ENCODE data around the gene USP24. TPM values are rescaled to one million over a fixed set of nuclear protein-coding genes. Genes with fewer than 3 reads are reported as not detected.

The USP24 gene
- total RNA-seq, 1 experiment from 2014 or later: 45.7 TPM

- CTCF ChIA-PET: no interaction called here
- no TSS peak for BruUV-seq (replicated peaks)
Observed at GRCh38 chr1:55249646-55250398, 34.7 kb upstream of the USP24 start.

GRCh38 chr1:55246896-55247295 is 31.7 kb upstream of the USP24 start:
- no TSS peak for BruUV-seq (replicated peaks)
- no peak for DNase-seq (ENCODE audit: unreplicated experiment)
- Mint-ChIP-seq H3K27me3 (ENCODE audit: insufficient read depth, unreplicated experiment) (no peaks in the 10 kb centered on the region), H3K27ac (ENCODE audit: low read depth, unreplicated experiment) (no peak overlapping the region), H3K4me1 (ENCODE audit: insufficient read depth, unreplicated experiment) (peaks cover 23% of the 10 kb centered on the region), H3K36me3 (ENCODE audit: insufficient read depth, unreplicated experiment) (no peaks in the 10 kb centered on the region), H3K4me3 (ENCODE audit: unreplicated experiment) (no peak overlapping the region), H3K9me3 (ENCODE audit: unreplicated experiment) (no peaks in the 10 kb centered on the region)
- ChIA-PET POLR2A (interaction anchor here (1.1 to 3.2 kb wide), 3 partner anchors 11 to 34 kb away, joined by 4 to 16 read pairs (median 6); no protein-coding TSS in a partner anchor), CTCF (interaction anchor here (1.0 to 1.7 kb wide), 7 partner anchors 8 to 107 kb away, joined by 3 to 6 read pairs (median 4); no protein-coding TSS in a partner anchor)
- TF ChIP-seq CTCF (IDR thresholded peaks at IDR 0.05; ENCODE audit: unreplicated experiment): no peak
- intact Hi-C loops (cut with micrococcal nuclease): no loop called here

More at GRCh38 chr1:55249646-55250398, 34.7 kb upstream of the USP24 start:
- DNase-seq (ENCODE audit: unreplicated experiment): no peak
- POLR2A ChIA-PET: no interaction called here
- TF ChIP-seq CTCF (IDR thresholded peaks at IDR 0.05; ENCODE audit: unreplicated experiment): no peak
- H3K27me3 Mint-ChIP-seq (ENCODE audit: insufficient read depth, unreplicated experiment): no peaks in the 10 kb centered on the region
- no peak overlapping the region for H3K4me3 Mint-ChIP-seq (ENCODE audit: unreplicated experiment)
- intact Hi-C loops (cut with micrococcal nuclease): no loop called here
- no peak overlapping the region for H3K27ac Mint-ChIP-seq (ENCODE audit: low read depth, unreplicated experiment)
- H3K36me3 Mint-ChIP-seq (ENCODE audit: insufficient read depth, unreplicated experiment): no peaks in the 10 kb centered on the region
- H3K4me1 Mint-ChIP-seq (ENCODE audit: insufficient read depth, unreplicated experiment): peaks cover 23% of the 10 kb centered on the region
- no peaks in the 10 kb centered on the region for H3K9me3 Mint-ChIP-seq (ENCODE audit: unreplicated experiment)

GRCh38 chr1:55246331-55246730 is 31.2 kb upstream of the USP24 start:
- Mint-ChIP-seq H3K36me3 (ENCODE audit: insufficient read depth, unreplicated experiment) (no peaks in the 10 kb centered on the region), H3K27me3 (ENCODE audit: insufficient read depth, unreplicated experiment) (no peaks in the 10 kb centered on the region), H3K9me3 (ENCODE audit: unreplicated experiment) (no peaks in the 10 kb centered on the region), H3K4me1 (ENCODE audit: insufficient read depth, unreplicated experiment) (peaks cover 23% of the 10 kb centered on the region), H3K4me3 (ENCODE audit: unreplicated experiment) (no peak overlapping the region), H3K27ac (ENCODE audit: low read depth, unreplicated experiment) (no peak overlapping the region)
- TF ChIP-seq CTCF (IDR thresholded peaks at IDR 0.05; ENCODE audit: unreplicated experiment): no peak
- POLR2A ChIA-PET: interaction anchor here (1.1 to 3.2 kb wide), 5 partner anchors 10 to 33 kb away, joined by 4 to 16 read pairs (median 6); no protein-coding TSS in a partner anchor
- no peak for DNase-seq (ENCODE audit: unreplicated experiment)
- no TSS peak for BruUV-seq (replicated peaks)
- intact Hi-C loops (cut with micrococcal nuclease): no loop called here
- CTCF ChIA-PET: interaction anchor here (0.9 to 1.7 kb wide), 8 partner anchors 9 to 107 kb away, joined by 3 to 6 read pairs (median 4); no protein-coding TSS in a partner anchor

DNA sequence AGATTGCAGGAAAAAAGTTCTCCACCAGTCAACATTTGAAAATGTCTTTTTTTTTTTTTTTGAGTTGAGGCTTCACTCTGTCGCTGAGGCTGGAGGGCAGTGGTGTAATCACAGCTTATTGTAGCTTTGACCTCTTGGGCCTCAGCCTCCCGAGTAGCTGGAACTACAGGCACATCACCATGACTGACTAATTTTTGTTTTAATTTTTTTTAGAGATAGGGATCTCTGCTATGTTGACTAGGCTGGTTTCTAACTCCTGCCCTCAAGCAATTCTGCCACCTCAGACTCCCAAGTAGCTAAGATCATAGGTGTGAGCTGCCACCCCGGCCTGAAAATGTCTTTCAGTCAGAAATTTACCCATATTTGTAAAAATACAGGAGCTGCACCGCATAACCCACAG is 30.6 kb upstream of the USP24 start:
- DNase-seq (ENCODE audit: unreplicated experiment): peak; percentile 13
- no peak for TF ChIP-seq CTCF (IDR thresholded peaks at IDR 0.05; ENCODE audit: unreplicated experiment)
- Mint-ChIP-seq H3K9me3 (ENCODE audit: unreplicated experiment) (no peaks in the 10 kb centered on the region), H3K4me3 (ENCODE audit: unreplicated experiment) (no peak overlapping the region), H3K27me3 (ENCODE audit: insufficient read depth, unreplicated experiment) (no peaks in the 10 kb centered on the region), H3K36me3 (ENCODE audit: insufficient read depth, unreplicated experiment) (no peaks in the 10 kb centered on the region), H3K4me1 (ENCODE audit: insufficient read depth, unreplicated experiment) (peaks cover 23% of the 10 kb centered on the region), H3K27ac (ENCODE audit: low read depth, unreplicated experiment) (peak overlapping the region; percentile 41)
- BruUV-seq (replicated peaks): no TSS peak
- ChIA-PET POLR2A (interaction anchor here (0.7 to 3.2 kb wide), 5 partner anchors 10 to 1109 kb away, joined by 4 to 16 read pairs (median 6); no protein-coding TSS in a partner anchor), CTCF (interaction anchor here (0.6 to 1.7 kb wide), 9 partner anchors 9 to 1346 kb away, joined by 3 to 6 read pairs (median 4); no protein-coding TSS in a partner anchor)
- intact Hi-C loops (cut with micrococcal nuclease): no loop called here
